HG03460 (cell line): ENCODE measurements around the gene MYCN.

Experiments used
- ATAC-seq: cut with Tn5 transposase; IDR thresholded peaks from one replicate; pipeline ENCODE4 v1.9.1; 2021; ENCODE audit not compliant: unreplicated experiment

Gene MYCN

DNA sequence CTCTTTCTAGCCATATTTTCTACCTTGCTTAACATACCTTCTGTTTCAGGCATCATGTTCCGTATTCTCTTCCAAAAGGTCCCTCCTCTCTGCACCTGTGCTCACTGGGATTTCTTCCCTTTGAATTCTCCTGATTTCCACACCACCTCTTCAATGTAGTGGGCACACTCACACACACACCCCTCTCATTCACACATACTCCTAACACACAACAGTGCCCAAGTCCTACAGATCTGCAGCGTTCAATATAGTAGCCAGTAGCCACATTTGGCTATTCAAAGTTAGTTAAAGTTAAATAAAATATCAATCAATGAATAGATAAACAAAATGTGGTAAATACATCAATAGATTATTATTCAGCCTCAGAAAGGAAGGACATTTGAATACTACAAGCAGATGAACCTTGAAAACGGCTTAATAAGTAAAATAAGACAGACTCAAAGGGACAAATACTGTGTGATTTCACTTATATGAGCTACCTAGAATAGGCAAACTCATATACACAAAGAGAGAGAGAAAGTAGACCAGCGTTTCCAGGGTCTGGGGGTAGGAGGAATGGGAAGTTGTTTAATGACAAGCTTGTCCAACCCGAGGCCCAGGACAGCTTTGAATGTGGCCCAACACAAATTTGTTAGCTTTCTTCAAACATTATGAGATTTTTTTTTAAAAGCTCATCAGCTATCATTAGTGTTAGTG is 34.4 kb downstream of the MYCN start:
- ATAC-seq = no peak

DNA sequence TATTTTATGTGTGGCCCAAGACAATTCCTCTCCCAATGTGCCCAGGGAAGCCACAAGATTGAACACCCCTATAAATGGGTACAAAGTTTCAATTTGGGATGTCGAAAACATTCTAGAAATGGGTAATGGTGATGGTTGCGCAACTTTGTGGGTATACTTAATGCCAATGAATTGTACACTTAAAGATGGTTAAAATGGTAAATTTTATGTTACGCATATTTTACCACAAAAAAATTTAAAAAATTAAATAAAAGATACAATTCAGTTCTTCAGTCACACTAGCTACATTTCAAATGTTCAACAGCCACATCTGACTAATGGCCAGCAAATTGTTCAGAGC is 34.9 kb downstream of the MYCN start:
- ATAC-seq = no peak

DNA sequence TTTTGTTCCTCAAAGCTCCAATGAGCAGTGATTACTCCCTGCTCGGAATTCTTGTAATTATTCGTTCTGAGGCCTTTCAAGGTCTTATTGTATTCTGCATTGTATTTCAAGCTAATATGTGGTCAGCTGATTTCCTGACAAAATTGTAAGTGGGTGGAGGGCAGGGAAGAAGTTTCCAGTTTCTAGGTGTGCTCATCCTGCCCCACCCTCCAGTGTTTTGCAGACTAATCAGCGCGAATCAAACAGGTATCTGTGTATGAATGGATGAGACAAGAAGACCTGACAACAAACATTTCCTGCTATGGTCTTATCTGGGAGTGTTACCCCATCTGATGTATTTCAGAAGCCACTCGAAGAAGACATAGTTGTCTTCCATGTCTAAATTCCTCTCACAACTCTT is 35.3 kb downstream of the MYCN start:
- no peak for ATAC-seq

GRCh38 chr2:15976354-15976753 is 36.0 kb downstream of the MYCN start:
- no peak for ATAC-seq

DNA sequence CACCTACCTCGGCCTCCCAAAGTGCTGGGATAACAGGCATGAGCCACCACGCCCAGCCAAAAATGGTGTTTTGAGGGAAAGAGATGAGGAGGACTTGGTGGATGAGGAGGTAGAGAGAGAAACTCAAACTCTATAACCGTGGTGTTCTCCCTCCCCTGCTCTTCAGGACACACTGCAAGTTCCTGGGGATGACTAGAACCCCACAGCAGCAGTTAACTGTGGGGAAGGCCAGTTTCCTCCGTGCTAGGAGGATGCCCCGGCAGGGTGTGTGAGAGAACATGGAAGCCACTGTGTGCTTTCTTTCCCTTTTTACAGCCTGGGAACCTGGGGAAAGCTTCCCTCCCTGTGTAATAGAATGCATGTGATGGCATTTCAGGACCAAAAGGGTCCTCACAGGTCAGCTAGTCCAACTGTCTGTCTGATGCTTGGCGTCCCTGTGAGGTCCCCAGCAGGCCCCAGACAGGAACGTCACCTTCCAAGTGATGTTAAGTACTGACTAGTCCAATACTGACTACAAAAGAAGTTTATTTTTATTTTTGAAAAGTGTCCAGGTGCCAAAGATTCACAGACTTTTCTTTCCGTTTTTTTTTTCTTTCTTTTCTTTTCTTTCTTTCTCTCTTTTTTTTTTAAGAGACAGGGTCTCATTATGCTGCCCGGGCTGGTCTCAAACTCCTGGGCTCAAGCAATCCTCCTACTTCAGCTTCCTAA is 38.9 kb downstream of the MYCN start:
- ATAC-seq = no peak

DNA sequence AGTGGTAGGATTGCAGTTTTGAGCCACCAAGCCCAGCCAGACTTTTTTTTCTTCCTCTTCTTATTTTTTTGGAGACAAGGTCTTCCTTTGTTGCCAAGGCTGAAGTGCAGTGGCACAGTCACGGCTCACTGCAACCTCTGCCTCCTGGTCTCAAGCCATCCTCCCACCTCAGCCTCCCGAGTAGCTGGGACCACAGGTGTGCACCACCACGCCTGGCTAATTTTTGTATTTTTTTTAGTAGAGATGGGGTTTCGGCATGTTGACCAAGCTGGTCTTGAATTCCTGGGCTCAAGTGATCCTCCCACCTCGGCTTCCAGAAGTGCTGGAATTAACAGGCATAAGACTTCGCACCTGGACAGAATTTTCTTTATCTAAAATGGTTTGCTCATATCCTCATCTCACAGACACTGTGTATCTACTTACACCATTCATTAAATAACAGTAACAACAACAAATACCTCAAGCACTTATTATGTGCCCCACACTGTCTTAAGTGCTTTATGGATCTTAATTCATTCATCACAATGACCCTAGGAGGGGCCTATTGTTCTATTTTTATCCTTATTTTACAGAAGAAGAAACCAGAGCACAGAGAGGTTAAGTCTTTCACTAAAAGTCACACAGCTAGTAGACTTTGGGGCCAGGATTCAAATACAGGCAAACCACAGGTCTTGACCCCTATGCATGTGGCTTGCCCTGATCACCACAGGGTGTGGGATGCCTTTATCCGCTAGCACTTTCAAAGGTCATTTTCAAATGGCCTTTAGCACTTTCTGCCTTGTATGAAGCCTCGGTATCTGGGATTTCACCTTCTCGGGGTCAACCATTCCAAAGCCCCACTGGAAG is 39.6 kb downstream of the MYCN start:
- no peak for ATAC-seq

DNA sequence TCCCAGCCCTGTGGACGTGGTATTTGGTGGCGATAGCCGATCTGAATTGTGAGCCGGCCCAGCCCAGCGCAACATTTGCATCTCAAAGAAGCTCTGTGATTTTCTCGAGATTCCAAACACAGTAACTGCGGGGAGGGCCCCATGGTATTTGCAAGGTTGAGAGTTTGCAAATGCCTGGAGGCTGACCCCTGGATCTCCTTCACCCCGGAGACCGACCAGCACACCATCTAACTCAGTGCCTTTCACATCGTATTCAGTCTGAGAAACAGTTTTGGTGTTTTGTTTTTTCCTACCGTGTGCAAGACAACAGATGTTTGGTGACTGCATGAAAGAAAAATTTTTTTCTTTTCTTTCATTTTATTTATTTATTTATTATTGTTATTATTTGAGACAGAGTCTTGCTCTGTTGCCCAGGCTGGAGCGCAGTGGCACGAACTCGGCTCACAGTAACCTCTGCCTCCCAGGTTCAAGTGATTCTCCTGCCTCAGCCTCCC is 40.3 kb downstream of the MYCN start:
- ATAC-seq = no peak

- ATAC-seq = no peak
Observed at GRCh38 chr2:15981646-15982045, 41.3 kb downstream of the MYCN start.

GRCh38 chr2:15982285-15983044 is 42.1 kb downstream of the MYCN start:
- no peak for ATAC-seq

DNA sequence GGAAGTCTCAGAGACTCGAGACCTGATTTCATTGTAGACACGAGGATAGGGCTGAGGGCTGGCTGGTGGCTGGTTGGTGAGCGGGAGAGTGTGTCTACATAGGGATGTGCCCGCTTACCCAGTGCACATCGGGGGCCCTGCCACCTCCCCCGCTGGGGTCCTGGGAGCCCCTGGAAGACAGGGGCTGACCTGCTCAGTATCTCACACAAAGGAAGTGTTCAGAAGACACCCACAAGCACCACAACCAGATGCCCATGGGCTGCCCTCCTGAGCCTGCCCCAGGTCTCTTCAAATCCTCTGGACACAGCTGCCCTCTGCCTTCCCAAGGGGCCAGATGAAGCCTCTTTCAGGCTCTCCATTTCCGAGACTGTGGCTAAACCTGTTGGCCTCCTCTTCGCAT is 43.1 kb downstream of the MYCN start:
- no peak for ATAC-seq

GRCh38 chr2:15984368-15985255 is 44.3 kb downstream of the MYCN start:
- no peak for ATAC-seq

GRCh38 chr2:15985531-15985930 is 45.2 kb downstream of the MYCN start:
- no peak for ATAC-seq

- no peak for ATAC-seq
Observed at GRCh38 chr2:15986068-15986560, 45.8 kb downstream of the MYCN start.

- no peak for ATAC-seq
Observed at GRCh38 chr2:15986644-15987043, 46.3 kb downstream of the MYCN start.

DNA sequence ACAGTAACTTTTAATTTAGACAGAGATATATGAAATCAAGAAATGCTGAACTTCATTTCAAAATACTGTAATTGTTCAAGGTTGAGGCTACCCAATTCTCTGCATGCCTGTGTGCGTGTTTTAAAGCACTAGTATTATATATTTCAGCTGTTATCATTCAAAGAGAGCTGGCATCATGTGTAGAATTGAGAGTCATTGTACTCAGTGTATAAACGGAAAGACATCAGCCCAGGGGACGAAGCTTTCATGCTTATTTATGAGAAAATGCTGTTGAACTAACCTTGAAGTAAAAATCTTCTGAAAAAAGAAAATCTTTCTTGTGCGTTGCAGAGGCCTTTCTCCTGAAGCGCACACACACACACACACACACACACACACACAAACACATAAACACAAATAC is 48.4 kb downstream of the MYCN start:
- ATAC-seq = no peak

DNA sequence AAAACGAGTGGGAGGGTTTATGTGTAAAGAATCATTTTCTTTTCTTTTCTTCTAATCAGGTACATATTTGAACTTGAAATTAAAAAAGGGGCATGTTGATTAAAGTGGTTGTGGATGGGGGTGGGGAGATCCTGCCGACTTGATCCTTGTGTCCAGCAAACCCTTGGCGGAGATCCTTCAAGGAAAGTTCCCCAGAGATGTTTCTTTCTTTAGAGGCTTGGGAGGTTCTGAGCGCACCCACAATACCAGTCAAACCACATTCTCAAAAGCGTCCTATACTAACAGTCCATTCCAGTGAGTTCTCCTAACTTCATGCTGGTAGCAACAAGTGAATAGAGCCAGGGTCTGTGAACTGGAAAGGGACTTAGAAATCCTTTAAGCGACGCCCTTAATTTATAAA is 49.2 kb downstream of the MYCN start:
- ATAC-seq = no peak

DNA sequence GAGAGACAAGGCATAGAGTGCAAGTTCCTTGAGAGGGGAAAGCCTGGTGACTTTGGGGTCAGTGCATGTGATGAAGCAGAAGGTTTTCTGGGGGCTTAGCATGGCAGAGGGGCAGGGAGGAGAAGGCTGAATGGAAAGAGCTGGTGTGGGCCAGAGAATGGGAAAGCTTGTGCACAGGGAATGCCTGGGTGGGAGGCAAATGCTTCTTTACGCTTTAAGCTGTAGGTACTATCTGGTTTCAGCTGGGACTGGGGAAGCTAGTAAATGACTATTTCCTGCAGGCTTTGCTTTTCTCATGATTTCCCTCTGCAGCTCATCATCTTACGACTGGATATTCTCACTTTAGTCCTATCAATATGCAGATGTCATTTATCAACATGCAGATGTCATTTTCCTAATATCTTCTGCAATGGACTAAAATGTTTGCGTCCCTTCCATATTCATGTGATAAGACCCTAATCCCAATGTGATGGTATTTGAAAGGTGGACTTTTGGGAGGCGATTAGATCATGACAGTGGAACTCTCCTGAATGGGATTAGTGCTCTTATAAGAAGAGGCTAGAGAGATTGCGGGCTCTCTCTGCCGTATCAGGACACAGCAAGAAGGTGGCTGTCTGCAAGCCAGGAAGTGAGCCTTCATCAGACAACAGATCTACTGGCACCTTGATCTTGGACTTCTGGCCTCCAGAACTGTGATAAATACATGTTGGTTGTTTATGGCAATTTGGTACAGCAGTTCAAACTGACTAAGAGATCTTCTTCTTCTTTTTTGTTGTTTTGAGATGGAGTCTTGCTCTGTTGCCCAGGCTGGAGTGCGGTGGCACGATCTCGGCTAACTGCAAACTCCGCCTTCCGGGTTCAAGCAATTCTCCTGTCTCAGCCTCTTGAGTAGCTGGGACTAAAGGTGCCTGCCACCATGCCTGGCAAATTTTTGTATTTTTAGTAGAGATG is 50.1 kb downstream of the MYCN start:
- ATAC-seq = no peak

DNA sequence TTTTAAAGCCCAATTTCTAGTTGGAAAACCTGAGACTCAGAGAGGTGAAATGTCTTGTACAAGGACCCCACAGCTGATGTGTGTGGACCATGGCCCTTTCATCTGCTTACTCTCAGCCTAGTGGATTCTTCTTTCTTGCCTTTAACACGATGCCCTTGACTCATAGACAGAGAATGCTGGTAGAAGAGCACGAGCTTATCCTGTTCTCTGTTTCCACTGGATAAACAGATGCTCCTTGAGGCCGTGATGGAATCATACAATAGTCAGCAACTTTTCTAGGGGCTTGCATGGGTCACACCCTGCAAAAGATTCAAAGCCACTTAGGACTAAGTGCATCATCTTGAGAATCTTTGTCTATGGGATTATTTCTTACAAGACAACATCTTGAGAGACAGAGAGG is 50.9 kb downstream of the MYCN start:
- no peak for ATAC-seq
